ENCODE measurements around the gene LTA4H.

The LTA4H gene

DNA sequence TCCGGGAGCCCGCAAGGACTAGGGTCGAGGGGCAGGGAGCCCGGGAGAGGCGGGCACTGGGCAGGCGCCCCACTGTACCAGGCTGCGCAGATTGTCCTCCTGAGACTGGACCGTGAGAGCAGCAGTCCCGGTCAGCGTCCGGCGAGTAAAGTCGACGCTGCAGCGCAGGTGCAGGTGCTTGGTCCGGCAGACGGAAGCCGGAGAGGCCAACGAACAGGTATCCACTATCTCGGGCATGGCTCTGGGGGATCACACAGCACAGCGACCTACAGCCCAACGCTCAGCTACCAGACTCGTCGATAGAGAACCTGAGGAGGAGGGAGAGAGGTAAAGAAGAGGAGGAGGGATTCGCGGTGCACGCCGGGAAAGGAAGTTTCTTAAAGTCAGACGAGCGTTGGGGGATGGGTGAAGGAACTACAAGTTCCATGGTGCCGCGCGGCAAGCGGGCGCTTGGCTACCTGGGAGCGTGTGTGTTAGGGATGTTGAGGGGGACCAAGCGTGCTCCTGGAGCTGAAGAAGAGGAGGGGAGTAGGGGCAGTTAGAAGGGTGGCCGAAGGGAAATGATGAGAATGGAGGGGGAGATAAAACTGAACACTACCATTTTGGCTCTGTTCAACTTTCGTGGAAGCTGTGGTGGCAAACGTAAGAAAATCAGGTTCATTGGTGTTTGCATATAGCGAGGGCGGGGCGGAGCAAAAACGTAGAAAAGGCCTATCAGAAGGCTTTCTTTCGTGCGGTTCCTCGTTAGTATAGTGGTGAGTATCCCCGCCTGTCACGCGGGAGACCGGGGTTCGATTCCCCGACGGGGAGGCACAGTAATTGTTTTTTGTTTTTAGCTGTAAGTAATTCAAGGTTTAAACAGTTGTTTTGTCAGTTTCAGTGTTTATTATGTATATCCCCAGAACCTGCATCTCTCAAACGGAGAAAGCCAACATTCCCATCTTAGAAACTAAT lies at the start of gene LTA4H:
TSS of gene LTA4H (minus strand) at position 305 of the 954 bp plus-strand sequence. CDS start at position 237, 68 bp downstream.
- in situ Hi-C loops (cut with HindIII; ENCODE audit: low sequenced_read_pairs) = no loop called here

DNA sequence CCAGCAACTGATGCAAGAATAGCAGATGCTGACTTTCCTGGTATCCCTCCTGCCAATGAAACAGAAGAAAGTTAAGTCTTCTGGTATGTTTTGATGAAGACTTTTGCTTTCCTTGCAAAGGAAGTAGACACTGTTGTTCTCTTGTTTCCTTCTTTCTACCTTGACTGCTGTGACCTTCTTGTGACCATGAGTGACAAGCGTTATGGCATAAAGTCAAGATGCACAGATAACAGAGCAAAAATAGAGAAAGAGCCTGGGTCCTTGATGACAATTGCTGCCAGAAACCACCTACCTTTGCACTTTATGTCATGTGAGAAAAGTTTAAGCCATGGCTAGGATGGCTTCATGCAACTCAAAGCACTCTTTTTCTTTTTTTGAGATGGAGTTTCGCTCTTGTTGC lies 49.2 kb upstream of the LTA4H start:
- in situ Hi-C loops (cut with HindIII; ENCODE audit: low sequenced_read_pairs) = no loop called here

DNA sequence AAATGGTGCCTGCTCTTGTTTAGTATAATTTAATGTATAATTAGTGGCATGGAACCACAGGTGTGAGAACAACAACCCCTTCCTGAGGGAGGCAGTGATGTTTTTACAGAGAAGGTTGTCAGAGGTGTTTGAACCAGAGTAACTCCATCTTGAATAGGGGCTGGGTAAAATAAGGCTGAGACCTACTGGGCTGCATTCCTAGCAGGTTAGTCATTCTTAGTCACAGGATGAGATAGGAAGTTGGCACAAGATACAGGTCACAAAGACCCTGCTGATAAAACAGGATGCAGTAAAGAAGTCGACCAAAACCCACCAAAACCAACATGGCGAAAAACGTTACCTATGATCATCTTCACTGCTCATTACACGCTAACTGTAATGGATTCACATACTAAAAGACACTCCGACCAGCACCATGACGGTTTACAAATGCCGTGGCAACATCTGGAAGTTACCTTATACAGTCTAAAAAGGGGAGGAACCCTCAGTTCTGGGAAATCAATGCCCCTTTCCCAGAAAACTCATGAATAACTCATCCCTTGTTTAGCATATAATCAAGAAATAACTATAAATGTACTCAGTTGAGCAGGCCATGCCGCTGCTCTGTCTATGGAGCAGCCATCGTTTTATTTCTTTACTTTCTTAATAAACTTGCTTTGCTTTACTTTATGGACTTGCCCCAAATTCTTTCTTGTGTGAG lies 47.8 kb upstream of the LTA4H start:
- in situ Hi-C loops (cut with HindIII; ENCODE audit: low sequenced_read_pairs) = no loop called here

DNA sequence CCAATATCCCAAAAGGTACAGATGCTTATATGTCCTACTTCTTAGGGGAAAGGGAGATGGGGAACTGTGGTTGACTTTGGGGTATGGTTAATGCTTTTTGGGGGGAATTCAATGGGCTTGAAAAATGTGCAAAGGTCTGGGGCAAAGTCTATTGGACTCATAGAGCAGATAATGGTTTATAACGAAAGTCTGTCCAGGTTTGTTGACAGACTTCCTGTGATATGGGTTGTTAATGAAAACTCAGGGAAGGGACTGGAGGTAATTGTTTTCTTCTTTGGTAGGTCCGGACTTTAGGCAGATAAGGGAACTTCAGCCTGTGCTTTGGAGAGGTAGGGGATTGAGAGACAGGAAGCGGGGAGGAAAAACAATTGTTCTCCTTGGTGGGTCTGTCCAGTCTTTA lies 46.2 kb upstream of the LTA4H start:
- in situ Hi-C loops (cut with HindIII; ENCODE audit: low sequenced_read_pairs) = no loop called here

DNA sequence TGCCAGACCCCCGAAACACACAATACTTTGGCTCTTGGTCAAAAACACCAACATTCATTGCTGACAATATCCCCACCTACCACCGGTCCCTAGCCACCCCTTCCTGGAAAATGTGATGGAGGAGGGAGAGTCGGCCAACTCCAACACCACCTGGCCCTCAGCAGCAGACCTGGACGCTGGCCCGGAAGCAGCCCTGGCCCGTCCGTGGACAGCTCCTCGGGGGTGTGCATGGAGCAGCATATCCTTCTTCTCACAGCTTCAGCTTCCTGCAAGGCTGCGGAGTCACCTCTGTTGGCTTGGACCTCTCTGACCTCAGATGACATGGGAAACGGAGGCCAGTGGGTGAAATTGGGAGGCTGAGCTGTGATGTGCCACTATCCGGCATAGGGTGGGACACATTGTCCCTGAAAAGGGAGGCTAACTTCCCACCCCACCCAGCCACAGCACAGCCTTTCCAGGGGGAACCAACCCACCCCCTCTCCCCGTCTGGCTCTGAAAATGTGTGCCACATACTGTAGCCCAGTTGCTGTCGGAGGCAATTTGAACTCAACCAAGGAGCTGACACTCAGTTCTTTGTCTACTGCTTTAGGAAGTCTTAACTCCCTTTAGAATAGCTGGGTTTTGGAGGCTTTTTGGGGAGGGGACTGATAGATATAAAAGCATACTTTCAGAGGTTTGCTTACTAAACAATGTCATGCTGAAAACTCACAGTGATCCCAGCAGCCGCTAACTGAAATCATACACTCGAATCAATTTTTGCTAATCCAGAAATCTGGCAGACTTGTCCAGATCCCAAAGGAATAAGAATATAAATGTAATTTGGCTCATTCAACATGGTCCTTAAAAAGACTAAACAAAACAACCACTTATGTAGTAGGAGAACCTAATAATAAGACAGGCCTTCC lies 43.1 kb upstream of the LTA4H start:
- in situ Hi-C loops (cut with HindIII; ENCODE audit: low sequenced_read_pairs) = no loop called here

DNA sequence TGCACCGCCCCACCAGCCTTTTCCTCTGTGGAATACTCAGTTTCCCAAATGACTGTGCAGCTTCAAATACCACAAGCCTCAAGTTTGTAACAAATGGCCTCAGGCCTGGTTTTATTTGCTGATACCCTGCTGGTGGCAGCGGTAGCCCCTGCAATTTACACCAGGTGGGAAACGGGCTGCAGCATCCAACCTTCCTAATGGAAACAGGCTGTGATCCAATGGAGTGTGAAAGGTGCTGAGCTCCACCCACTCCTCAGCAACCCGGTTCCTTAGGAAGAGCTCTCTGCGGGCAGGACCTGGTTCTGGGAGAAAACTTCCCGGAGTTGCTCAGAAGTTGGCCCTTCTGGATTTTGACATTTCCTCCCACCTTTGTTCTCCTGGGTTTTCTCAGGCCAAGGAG lies 41.7 kb upstream of the LTA4H start:
- in situ Hi-C loops (cut with HindIII; ENCODE audit: low sequenced_read_pairs) = no loop called here

DNA sequence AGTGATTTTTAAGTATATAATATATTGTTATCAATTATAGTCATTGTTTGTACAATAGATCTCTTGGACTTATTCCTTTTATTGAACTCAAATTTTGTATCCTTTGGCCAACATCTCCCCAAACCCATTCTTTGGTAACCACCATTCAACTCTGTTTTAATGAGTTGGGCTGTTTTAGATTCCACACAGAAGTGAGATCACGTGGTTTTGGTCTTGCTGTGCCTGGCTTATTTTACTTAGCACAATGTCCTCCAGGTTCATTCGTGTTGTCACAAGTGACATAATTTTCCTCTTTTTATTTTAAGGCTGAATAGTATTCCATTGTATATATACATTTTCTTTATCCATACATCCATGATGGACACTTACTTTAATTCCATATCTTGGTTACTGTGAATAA lies 40.2 kb upstream of the LTA4H start:
- in situ Hi-C loops (cut with HindIII; ENCODE audit: low sequenced_read_pairs) = no loop called here

DNA sequence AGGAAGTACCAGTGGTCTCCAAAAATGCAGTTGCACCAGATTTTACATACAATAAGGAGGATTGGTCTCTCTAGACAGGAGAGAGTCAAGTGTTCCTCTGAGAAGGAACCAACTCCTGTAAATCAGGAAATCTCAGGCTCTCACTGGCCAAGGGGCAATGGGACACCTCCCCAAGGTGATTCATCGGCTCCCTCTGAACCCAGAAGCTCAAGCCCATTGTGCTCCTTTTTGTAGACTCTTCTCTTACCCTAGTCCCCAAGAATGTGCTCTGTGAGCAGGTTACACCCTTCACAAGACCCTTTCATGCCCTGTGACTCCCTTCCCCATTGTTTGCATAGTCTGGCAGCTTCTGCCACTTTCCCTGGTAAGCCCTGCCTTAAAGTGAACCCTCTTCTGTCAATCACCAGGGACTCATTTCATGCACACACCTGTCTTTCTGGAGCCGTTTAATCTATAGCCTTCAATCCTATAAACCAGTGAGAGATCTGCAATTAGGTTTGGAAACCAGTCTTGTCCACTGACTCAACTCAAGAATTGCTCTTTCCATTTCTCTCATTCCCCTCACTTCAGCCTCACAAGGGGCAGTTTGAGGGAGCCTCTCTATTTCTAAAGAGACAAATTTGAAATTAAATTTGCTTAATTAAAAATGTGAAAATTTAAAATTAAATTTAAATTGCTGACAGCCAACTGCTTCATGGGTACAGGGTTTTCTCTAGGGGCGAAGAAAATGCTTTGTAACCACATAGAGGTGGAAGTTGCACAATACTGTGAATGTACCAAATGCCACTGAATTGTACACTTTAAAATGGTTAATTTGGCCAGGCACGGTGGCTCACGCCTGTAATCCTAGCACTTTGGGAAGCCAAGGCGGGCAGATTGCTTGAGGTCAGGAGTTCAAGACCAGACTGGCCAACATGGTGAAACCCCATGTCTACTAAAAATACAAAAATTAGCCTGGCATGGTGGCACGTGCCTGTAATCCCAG lies 38.3 kb upstream of the LTA4H start:
- in situ Hi-C loops (cut with HindIII; ENCODE audit: low sequenced_read_pairs) = loop anchor here (25.0 kb wide), 1 partner anchor 439 kb away; no protein-coding TSS in a partner anchor

DNA sequence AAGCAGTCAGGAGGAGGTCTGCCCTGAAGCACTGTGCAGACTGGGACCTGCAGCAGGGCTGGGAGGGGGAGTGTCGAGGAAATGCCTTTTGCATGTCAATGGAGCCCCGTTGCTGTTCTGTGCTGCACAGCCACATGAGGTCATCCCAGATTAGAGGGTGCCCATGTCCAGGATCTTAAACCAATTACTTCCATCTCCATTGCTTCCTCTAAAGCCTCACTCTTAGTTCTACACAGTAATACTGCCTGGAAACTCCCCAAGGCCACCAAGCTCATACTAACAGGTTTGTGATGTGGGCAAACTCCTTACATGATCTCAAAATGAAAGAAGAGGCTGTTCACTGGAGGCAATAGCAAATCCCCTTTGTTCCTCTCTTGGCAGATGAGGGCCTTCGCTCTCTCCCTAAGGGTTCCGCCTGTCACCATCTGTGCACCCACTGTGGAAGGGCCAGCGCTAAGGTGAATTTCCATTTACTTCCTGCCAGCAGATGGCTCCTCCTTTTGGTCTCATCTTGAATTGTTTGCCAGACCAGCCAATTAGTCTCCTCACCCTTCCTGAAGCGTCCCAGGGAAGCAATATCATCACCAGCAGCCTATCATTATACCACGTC lies 35.4 kb upstream of the LTA4H start:
- in situ Hi-C loops (cut with HindIII; ENCODE audit: low sequenced_read_pairs) = loop anchor here (25.0 kb wide), 1 partner anchor 442 kb away; no protein-coding TSS in a partner anchor

DNA sequence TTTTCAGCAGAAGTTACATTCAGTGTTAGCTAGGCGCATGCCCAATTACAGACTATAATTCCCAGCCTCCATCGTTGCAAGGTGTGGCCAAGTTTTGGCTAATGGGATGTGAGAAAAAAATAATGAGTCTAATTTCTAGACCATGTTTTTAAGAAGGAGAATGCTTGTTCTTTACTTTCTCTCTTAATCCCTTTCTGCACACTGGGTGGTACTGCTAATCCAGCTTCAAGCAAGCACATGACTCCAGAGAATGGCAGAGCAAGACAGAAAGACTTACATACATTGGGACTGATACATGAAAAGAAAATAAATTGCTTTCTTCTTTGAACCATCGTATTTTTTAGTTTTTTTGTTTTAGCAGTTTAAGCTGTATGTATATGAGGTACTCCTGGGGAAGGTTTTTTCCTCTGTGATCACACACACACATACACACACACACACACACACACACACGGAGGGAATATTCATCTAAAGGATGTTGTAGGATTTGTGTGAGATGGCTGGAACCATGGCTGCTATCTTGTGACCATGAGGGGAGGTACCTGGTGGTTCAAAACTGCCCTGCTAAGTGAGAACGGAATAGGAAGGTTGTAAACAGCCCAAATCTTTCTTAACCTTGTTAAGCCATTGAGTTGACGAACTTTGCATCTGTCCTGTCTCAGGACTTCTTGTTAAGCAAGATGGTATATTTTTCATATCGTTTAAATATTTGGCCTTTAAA lies 34.3 kb upstream of the LTA4H start:
- in situ Hi-C loops (cut with HindIII; ENCODE audit: low sequenced_read_pairs) = loop anchor here (25.0 kb wide), 1 partner anchor 443 kb away; no protein-coding TSS in a partner anchor

DNA sequence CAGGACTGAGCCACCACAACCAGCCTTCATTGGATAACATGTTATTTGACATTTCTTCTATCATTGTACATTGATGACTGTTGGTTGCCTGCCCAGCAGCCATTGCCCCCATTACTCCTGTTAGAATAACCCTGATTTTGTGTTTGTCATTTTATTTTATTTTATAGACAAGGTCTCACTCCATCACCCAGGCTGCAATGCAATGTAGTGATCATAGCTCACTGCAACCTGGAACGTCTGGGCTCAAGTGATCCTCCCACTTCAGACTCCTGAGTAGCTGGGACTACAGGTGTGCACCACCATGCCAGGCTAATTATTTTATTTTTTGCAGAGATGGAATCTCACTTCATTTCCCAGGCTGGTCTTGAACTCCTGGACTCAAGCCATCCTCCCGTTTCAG lies 33.2 kb upstream of the LTA4H start:
- in situ Hi-C loops (cut with HindIII; ENCODE audit: low sequenced_read_pairs) = loop anchor here (25.0 kb wide), 1 partner anchor 444 kb away; no protein-coding TSS in a partner anchor

DNA sequence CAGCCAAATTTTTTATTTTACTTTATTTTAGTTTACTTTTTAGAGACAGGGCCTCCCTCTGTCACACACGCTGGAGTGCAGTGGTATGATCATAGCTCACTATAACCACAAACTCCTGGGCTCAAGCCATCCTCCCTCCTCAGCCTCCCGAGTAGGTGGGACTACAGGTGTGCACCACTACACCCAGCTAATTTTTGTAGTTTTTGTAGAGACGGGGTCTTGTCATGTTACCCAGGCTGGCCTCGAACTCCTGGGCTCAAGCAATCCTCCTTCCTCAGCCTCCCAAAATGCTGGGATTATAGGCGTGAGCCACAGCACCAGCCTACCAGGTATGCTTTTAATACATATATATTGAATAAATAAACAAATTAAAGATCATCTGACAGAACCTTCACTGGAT lies 32.7 kb upstream of the LTA4H start:
- in situ Hi-C loops (cut with HindIII; ENCODE audit: low sequenced_read_pairs) = loop anchor here (25.0 kb wide), 1 partner anchor 444 kb away; no protein-coding TSS in a partner anchor

DNA sequence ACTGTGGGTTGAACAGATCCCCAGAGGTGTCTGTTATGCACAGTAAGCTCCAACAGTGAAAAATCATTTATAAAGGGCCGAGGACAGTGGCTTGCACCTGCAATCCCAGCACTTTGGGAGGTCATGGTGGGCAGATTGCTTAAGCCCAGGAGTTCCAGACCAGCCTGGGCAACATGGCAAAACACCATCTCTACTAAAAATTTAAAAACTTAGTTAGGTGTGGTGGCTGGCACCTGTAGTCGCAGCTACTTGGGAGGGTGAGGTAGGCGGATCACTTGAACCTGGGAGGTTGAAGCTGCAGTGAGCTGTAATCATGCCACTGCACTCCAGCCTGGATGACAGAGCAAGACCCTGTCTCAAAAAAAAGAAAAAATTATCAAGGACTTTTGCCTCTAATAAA lies 30.4 kb upstream of the LTA4H start:
- in situ Hi-C loops (cut with HindIII; ENCODE audit: low sequenced_read_pairs) = loop anchor here (25.0 kb wide), 1 partner anchor 447 kb away; no protein-coding TSS in a partner anchor

DNA sequence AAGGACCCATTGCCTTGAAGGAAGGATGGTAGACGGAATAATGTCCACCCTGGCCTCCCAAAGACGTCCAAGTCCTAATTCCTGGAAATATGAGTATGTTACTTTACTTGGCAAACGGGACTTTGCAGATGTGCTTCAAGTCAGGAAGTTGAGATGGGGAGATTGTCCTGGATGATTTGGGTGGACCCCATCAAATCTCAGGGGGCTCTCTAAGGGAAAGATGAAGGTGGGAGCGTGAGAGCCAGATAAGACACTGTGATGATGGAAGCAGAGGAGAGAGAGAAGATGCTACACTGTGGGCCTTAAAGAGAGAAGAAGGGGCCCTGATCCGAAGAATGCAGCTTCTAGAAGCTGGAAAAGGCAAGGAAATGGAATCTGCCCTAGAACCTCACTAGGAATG lies 29.6 kb upstream of the LTA4H start:
- in situ Hi-C loops (cut with HindIII; ENCODE audit: low sequenced_read_pairs) = loop anchor here (25.0 kb wide), 1 partner anchor 447 kb away; no protein-coding TSS in a partner anchor

DNA sequence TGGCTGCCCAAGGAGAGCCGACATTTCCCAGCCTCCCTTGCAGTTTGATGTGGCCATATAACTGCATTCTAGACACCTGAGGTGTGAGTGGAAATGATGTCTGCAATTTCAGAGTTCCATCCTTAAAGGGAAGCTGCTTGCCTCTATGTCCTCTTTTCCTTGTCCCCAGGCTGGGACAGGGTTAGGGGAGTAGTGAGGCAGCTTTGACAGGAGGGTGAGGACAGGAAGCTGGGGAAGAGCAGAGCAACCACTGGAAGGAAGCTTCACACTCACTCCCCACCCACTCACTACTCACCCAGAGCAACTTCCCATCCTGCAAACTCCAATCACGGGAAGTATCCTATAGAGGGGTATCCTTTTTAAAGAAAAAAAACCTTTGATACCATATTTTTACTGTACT lies 28.9 kb upstream of the LTA4H start:
- in situ Hi-C loops (cut with HindIII; ENCODE audit: low sequenced_read_pairs) = loop anchor here (25.0 kb wide), 1 partner anchor 448 kb away; no protein-coding TSS in a partner anchor

DNA sequence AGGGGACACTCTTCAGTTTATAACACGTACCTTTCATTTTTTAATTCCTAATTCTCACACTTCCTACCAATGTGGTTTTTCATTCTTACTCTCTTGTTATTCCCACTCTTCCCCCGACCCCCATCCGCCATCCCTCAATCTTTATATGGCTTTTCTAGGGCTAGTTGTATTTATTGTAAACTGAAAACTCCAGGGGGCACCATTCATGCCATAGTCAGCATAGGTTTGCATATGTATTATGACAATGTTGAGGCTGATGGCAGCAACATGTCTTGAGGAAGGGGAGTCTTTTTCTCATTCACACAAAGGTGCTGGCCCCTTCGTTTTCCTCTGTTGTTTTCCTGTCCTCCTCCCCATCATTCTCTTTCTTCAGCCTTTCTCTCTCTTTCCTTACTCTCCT lies 27.7 kb upstream of the LTA4H start:
- in situ Hi-C loops (cut with HindIII; ENCODE audit: low sequenced_read_pairs) = loop anchor here (25.0 kb wide), 1 partner anchor 449 kb away; no protein-coding TSS in a partner anchor

DNA sequence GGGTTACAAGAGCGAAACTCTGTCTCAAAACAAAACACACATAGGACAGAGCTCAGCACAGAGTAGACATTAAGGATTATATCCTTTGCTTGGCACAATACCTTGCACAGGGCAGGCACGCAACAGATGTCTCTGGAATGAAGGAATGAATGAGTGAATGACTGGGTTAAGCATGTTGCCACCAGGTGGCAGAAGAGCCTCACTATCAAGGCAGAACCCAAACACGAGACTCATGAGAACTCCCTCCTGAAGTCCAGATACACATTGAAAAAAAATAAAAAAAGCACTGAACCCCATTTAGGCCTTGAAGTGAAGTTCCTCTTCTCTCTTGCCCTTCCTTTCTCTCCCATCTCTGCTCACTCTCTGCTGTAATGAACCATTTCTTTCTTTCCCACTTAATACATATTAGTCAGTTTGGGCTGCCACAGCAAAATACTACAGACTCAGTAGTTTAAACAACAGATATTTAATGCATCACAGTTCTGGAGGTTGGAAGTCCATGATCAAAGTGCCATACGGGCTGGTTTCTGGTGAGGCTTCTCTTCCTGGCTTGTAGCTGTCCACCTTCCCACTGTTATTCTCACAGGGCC lies 26.6 kb upstream of the LTA4H start:
- in situ Hi-C loops (cut with HindIII; ENCODE audit: low sequenced_read_pairs) = loop anchor here (25.0 kb wide), 1 partner anchor 450 kb away; no protein-coding TSS in a partner anchor

DNA sequence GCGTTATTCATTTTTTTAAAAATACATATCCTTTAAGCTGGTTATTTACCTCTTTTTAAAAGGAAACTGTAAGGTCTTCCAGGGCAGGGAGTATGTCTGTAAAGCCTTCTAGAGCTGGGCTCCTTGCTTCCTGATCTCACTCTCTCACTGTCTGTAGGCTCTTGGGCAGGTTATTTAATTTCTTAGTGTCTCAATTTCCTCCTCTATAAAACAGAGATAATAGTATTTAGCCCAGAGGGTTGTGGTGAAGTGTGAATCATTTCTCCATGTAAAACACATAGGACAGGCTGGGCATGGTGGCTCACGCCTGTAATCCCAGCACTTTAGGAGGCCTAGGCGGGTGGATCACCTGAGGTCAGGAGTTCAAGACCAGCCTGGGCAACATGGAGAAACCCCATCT lies 25.9 kb upstream of the LTA4H start:
- in situ Hi-C loops (cut with HindIII; ENCODE audit: low sequenced_read_pairs) = loop anchor here (25.0 kb wide), 1 partner anchor 451 kb away; no protein-coding TSS in a partner anchor

Measured in DLD1 (cell line).